ENCODE data around the gene MYO7B. TPM values are rescaled to one million over a fixed set of nuclear protein-coding genes. Genes with fewer than 3 reads are reported as not detected.

Gene MYO7B
- total RNA-seq, 1 donor from 2014 or later, result 3.0 TPM

- no peak overlapping the region for H3K27ac Mint-ChIP-seq
- H3K9me3 Mint-ChIP-seq, result peaks cover 11% of the 10 kb centered on the region
Measured at GRCh38 chr2:127551221-127551930, 15.9 kb downstream of the MYO7B start.

GRCh38 chr2:127552336-127552735 lies 16.9 kb downstream of the MYO7B start:
- ATAC-seq (ENCODE audit: low read depth) (no peak), DNase-seq (no peak)
- Mint-ChIP-seq H3K36me3 (ENCODE audit: low read depth) (no peaks in the 10 kb centered on the region), H3K27ac (no peak overlapping the region), H3K9me3 (peaks cover 21% of the 10 kb centered on the region), H3K27me3 (peaks cover 36% of the 10 kb centered on the region), H3K4me3 (no peak overlapping the region), H3K4me1 (no peaks in the 10 kb centered on the region)
- intact Hi-C loops (cut with micrococcal nuclease), result no loop called here
- ChIA-PET POLR2A (no interaction called here), CTCF (no interaction called here)
- no peak for TF ChIP-seq CTCF (IDR thresholded peaks at IDR 0.05)

More at GRCh38 chr2:127551221-127551930, 15.9 kb downstream of the MYO7B start:
- Mint-ChIP-seq H3K27me3 (peaks cover 34% of the 10 kb centered on the region), H3K4me3 (no peak overlapping the region), H3K36me3 (ENCODE audit: low read depth) (no peaks in the 10 kb centered on the region), H3K4me1 (no peaks in the 10 kb centered on the region)
- intact Hi-C loops (cut with micrococcal nuclease), result no loop called here
- TF ChIP-seq CTCF (IDR thresholded peaks at IDR 0.05), result no peak
- ATAC-seq (ENCODE audit: low read depth) (no peak), DNase-seq (no peak)
- ChIA-PET CTCF (no interaction called here), POLR2A (no interaction called here)

GRCh38 chr2:127552846-127553245 lies 17.4 kb downstream of the MYO7B start:
- Mint-ChIP-seq H3K27ac (no peak overlapping the region), H3K36me3 (ENCODE audit: low read depth) (no peaks in the 10 kb centered on the region), H3K27me3 (peaks cover 35% of the 10 kb centered on the region), H3K4me3 (no peak overlapping the region), H3K9me3 (peaks cover 23% of the 10 kb centered on the region), H3K4me1 (no peaks in the 10 kb centered on the region)
- ATAC-seq (ENCODE audit: low read depth) (no peak), DNase-seq (no peak)
- intact Hi-C loops (cut with micrococcal nuclease), result no loop called here
- ChIA-PET POLR2A (no interaction called here), CTCF (no interaction called here)
- no peak for TF ChIP-seq CTCF (IDR thresholded peaks at IDR 0.05)

GRCh38 chr2:127558911-127559310 lies 23.4 kb downstream of the MYO7B start:
- ATAC-seq (ENCODE audit: low read depth) (no peak), DNase-seq (no peak)
- POLR2A ChIA-PET, result no interaction called here
- peaks cover 23% of the 10 kb centered on the region for H3K9me3 Mint-ChIP-seq
- no peaks in the 10 kb centered on the region for H3K36me3 Mint-ChIP-seq (ENCODE audit: low read depth)
- peaks cover 11% of the 10 kb centered on the region for H3K4me1 Mint-ChIP-seq
- H3K27ac Mint-ChIP-seq, result no peak overlapping the region
- intact Hi-C loops (cut with micrococcal nuclease), result no loop called here
- no peak overlapping the region for H3K4me3 Mint-ChIP-seq
- TF ChIP-seq CTCF (IDR thresholded peaks at IDR 0.05), result no peak
- CTCF ChIA-PET, result no interaction called here
- peaks cover 22% of the 10 kb centered on the region for H3K27me3 Mint-ChIP-seq

GRCh38 chr2:127559454-127559853 lies 24.0 kb downstream of the MYO7B start:
- H3K9me3 Mint-ChIP-seq, result peaks cover 23% of the 10 kb centered on the region
- H3K36me3 Mint-ChIP-seq (ENCODE audit: low read depth), result no peaks in the 10 kb centered on the region
- DNase-seq (no peak), ATAC-seq (ENCODE audit: low read depth) (no peak)
- no peak for TF ChIP-seq CTCF (IDR thresholded peaks at IDR 0.05)
- CTCF ChIA-PET, result no interaction called here
- intact Hi-C loops (cut with micrococcal nuclease), result no loop called here
- no peak overlapping the region for H3K27ac Mint-ChIP-seq
- H3K4me3 Mint-ChIP-seq, result no peak overlapping the region
- POLR2A ChIA-PET, result no interaction called here
- H3K27me3 Mint-ChIP-seq, result peaks cover 22% of the 10 kb centered on the region
- peaks cover 15% of the 10 kb centered on the region for H3K4me1 Mint-ChIP-seq

Measured in activated B cell treated with CpG ODN at 0.5 μM for 24 hours (primary cell).